Endothelial cell of umbilical vein (primary cell): Measurements from ENCODE around the gene PRKAG2.

Source experiments
- EZH2 ChIP-seq: IDR thresholded peaks from 2 replicates; pipeline ENCODE4 v1.6.1; 2012; ENCODE audit warnings: borderline replicate concordance, low read depth, mild to moderate bottlenecking, moderate library complexity, low read length, inconsistent platforms; ENCODE audit not compliant: severe bottlenecking
- FOS ChIP-seq: IDR thresholded peaks from 2 replicates; pipeline ENCODE4 v1.6.1; 2011; ENCODE audit warnings: mild to moderate bottlenecking, low read length, moderate library complexity, borderline replicate concordance; ENCODE audit not compliant: insufficient read depth
- GATA2 ChIP-seq: IDR thresholded peaks from 2 replicates; pipeline ENCODE4 v1.7.0; 2011; ENCODE audit warnings: low read depth, mild to moderate bottlenecking, moderate library complexity, mixed read lengths, low read length; ENCODE audit not compliant: insufficient read length, insufficient read depth
- MAX ChIP-seq: IDR thresholded peaks from 2 replicates; pipeline ENCODE4 v1.6.1; 2011; ENCODE audit not compliant: insufficient read depth, insufficient read length
- POLR2A ChIP-seq: IDR thresholded peaks from 2 replicates; pipeline ENCODE4 v1.6.1; 2012; ENCODE audit warnings: low read depth, mild to moderate bottlenecking, control low read depth, low read length

DNA sequence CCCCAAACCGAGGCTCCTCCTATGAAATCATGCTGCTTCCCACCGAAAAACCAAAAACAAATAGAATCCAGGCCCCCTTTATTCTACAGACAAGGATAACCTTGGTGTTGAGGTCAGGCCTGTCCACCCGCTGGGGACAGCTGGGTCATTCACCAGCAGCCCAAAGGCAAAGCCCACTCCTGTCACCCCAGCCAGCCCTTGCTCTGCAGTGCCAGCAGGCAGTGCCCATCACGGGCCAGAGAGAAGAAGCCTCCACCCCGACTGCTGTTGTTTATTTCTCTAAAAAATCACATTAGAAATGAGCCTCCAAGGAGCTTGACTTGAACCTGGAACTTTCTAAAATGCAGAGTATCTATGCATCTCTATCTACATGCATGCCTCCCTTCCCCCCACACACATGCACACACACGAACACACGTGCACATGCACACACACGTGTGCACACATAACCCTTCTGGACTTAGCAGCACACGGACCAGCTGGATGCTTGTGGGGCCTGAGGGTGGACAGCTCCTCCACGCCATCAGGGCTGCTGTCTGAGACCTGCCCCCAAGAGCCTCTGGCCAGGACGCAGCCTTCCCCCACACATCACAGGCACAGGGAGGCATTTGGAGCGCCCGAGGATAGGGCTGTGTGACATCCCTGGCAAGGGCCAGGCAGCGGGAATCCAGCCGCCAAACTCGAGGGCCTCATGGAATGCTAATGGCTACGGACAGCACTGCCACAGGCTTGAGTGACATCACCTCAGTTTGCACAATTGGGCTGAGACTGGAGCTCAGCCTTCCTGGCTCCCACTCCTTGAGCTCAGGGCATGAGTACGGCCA, 22.8 kb downstream of the PRKAG2 start:
- TF ChIP-seq POLR2A (no peak), GATA2 (no peak), MAX (no peak), EZH2 (no peak), FOS (no peak)
